Neutrophil (primary cell): ENCODE measurements around the gene ERRFI1.

Source experiments
- H3K27ac ChIP-seq: fragments of 200-600 bp; sonication (generic); 2 replicates; pipeline ENCODE4 v1.5.1; 2016; ENCODE audit warnings: mild to moderate bottlenecking, moderate library complexity
- H3K27me3 ChIP-seq: fragments of 200-600 bp; sonication (generic); 2 replicates; pipeline ENCODE4 v1.6.0; 2016; ENCODE audit warnings: mild to moderate bottlenecking
- H3K36me3 ChIP-seq: fragments of 200-600 bp; sonication (generic); 2 replicates; pipeline ENCODE4 v1.5.1; 2017
- H3K4me1 ChIP-seq, 2 experiments: fragments of 200-600 bp in 1 of 2; sonication (generic) in 1 of 2; 1 replicate in 1 of 2; 2 replicates in 1 of 2; pipeline versions ENCODE4 v1.5.1 to v1.6.1; 2013 to 2016; ENCODE audit warnings: low read depth in 1 of 2, low read length in 1 of 2, mild to moderate bottlenecking in 1 of 2, moderate library complexity in 1 of 2; ENCODE audit not compliant: control insufficient read depth in 1 of 2, insufficient read depth in 1 of 2
- H3K4me3 ChIP-seq, 2 experiments: fragments of 200-600 bp in 1 of 2; sonication (generic) in 1 of 2; 1 replicate in 1 of 2; 2 replicates in 1 of 2; pipeline ENCODE4 v1.5.1; 2013 to 2016; ENCODE audit warnings: low read depth in 1 of 2, low read length in 1 of 2, mild to moderate bottlenecking in 1 of 2, moderate library complexity in 1 of 2
- H3K9me3 ChIP-seq: fragments of 200-600 bp; sonication (generic); 2 replicates; pipeline ENCODE4 v1.5.1; 2016
- TF ChIP-seq, protein P1 (sequence below): fragments of 200-600 bp; sonication (generic); IDR thresholded peaks from 2 replicates; pipeline ENCODE4 v1.5.1; 2016; ENCODE audit warnings: antibody characterized with exemption

The ERRFI1 gene

DNA sequence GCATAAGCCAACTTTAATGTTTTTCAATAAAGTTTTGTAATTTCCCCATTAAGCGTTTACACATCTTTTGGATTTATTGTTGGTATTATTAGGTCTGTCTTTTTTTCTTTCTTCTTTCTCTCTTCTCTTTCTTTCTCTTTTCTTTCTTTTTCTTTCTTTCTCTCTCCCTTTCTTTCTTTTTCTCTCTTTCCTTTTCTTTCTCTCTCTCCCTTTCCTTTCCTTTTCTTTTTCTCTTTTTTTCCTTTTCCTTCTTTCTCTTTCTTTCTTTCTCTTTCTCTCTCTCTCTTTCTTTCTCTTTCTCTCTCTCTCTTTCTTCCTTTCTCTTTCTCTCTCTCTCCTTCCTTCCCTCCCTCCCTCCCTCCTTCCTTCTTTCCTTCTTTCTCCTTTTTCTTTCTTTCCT is 31.3 kb downstream of the ERRFI1 start:
- H3K4me3 ChIP-seq = no peak overlapping the region
- no peaks in the 10 kb centered on the region for H3K9me3 ChIP-seq
- no peak overlapping the region for H3K27ac ChIP-seq
- H3K36me3 ChIP-seq = no peaks in the 10 kb centered on the region
- no peaks in the 10 kb centered on the region for H3K4me1 ChIP-seq
- TF ChIP-seq, protein P1, sequence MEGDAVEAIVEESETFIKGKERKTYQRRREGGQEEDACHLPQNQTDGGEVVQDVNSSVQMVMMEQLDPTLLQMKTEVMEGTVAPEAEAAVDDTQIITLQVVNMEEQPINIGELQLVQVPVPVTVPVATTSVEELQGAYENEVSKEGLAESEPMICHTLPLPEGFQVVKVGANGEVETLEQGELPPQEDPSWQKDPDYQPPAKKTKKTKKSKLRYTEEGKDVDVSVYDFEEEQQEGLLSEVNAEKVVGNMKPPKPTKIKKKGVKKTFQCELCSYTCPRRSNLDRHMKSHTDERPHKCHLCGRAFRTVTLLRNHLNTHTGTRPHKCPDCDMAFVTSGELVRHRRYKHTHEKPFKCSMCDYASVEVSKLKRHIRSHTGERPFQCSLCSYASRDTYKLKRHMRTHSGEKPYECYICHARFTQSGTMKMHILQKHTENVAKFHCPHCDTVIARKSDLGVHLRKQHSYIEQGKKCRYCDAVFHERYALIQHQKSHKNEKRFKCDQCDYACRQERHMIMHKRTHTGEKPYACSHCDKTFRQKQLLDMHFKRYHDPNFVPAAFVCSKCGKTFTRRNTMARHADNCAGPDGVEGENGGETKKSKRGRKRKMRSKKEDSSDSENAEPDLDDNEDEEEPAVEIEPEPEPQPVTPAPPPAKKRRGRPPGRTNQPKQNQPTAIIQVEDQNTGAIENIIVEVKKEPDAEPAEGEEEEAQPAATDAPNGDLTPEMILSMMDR = no peak
- no peaks in the 10 kb centered on the region for H3K27me3 ChIP-seq

- Histone ChIP-seq H3K9me3 (no peaks in the 10 kb centered on the region), H3K36me3 (no peaks in the 10 kb centered on the region), H3K27me3 (no peaks in the 10 kb centered on the region), H3K4me1 (no peaks in the 10 kb centered on the region), H3K4me3 (no peak overlapping the region), H3K27ac (no peak overlapping the region)
- TF ChIP-seq, protein P1 = no peak
Measured at GRCh38 chr1:7993593-7994479, 32.3 kb downstream of the ERRFI1 start.

DNA sequence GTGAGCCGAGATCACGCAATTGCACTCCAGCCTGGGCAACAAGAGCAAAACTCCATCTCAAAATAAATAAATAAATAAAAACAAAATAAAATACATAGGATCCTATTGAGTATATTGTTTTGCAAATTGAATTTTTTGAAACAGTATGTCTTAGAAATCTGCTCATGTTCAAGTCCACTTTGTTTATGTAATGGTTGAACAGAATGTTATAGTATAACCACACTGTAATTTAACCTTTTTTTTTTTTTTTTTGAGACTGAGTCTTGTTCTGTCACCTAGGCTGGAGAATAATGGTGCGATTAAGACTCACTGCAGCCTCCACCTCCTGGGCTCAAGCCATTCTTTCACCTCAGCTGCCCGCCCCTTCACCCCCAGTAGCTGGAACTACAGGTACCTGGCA is 33.2 kb downstream of the ERRFI1 start:
- no peaks in the 10 kb centered on the region for H3K27me3 ChIP-seq
- H3K4me3 ChIP-seq = no peak overlapping the region
- no peaks in the 10 kb centered on the region for H3K9me3 ChIP-seq
- TF ChIP-seq, protein P1 = no peak
- peaks cover 3% of the 10 kb centered on the region for H3K36me3 ChIP-seq
- H3K27ac ChIP-seq = no peak overlapping the region
- no peaks in the 10 kb centered on the region for H3K4me1 ChIP-seq

DNA sequence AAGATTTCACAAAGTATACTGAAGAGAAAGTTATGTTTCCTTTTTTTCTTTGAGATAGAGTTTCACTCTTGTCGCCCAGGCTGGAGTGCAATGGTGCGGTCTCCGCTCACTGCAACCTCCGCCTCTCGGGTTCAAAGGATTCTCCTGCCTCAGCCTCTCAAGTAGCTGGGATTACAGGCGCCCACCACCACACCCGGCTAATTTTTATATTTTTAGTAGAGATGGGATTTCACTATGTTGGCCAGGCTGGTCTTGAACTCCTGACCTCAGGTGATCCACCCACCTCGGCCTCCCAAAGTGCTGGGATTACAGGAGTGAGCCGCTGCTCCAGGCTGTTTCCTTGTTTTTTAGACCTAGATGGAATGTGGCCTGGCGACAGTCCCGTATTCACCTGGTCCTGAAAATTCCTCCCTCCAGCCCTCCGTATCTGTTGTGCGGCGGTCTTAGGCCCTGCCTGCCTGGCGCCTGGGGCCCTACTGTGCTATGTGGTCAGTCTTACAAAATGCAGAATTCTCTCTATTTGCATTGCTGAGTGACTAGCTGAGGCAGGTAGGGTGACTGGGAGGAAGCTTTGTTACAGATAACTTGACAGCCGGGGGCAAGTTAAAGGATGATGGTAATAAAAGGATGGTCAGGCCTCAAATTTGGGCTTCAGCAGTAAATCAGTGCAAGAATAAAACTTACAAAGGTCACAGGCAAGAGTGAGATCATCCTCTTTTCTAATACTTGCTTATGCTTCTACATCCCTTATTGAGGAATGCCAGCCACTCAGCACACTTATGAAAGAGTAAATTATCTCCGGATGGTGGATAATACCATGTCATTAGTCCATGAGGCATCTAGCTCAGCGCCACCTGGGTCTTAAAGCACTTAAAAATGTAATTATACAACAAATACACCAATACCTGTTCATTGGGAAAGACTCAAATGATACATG is 34.3 kb downstream of the ERRFI1 start:
- Histone ChIP-seq H3K9me3 (no peaks in the 10 kb centered on the region), H3K27ac (no peak overlapping the region), H3K36me3 (peaks cover 13% of the 10 kb centered on the region), H3K4me1 (no peaks in the 10 kb centered on the region), H3K27me3 (no peaks in the 10 kb centered on the region), H3K4me3 (no peak overlapping the region)
- TF ChIP-seq, protein P1 = no peak

DNA sequence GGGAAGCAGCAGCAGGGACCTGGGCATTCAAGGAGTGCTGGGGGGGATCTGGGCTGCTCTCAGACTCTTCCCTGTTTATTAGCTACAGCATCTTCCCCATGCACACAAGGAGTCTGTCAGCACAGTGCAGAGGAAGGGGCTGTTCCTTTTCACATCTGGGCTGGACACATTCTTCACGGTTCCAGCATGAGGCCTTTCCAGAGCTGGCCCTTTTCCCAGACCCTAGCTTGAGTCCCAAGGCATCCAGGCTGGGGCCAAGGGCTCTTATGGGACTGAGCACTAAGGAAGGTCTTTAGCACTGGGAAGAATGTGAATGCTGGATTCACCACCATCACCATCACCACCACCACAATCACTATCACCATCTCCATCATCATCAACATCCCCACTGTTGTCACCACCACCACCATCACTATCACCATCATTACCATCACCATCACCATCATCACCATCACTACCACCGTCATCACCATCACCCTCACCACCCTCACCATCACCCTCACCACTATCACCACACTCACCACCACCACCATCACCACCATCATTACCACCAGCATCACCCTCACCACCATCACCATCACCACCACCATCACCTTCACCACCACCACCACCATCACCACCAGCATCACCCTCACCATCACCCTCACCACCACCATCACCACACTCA is 36.2 kb downstream of the ERRFI1 start:
- peaks cover 31% of the 10 kb centered on the region for H3K36me3 ChIP-seq
- no peaks in the 10 kb centered on the region for H3K27me3 ChIP-seq
- no peak overlapping the region for H3K4me3 ChIP-seq
- TF ChIP-seq, protein P1 = no peak
- no peaks in the 10 kb centered on the region for H3K9me3 ChIP-seq
- no peaks in the 10 kb centered on the region for H3K4me1 ChIP-seq
- no peak overlapping the region for H3K27ac ChIP-seq
